T-helper 2 cell (primary cell): ENCODE measurements around the gene NEK7.
"Not testable (repeated sequence)": the region's sequence is repeated elsewhere in the genome, so short reads cannot be mapped to it uniquely, and the experiment has no call there.

Experiments used
- DNase-seq, 5 experiments: peaks; one replicate each; pipeline versions ENCODE4 v3.0.0 to v3.0.0-alpha.2; 2012 to 2022

NEK7 gene

GRCh38 chr1:198297281-198297680, 140.5 kb downstream of the NEK7 start:
- DNase-seq, result no peak

GRCh38 chr1:198298640-198299039, 141.8 kb downstream of the NEK7 start:
- no peak for DNase-seq

GRCh38 chr1:198300451-198300850, 143.7 kb downstream of the NEK7 start:
- no peak for DNase-seq

GRCh38 chr1:198304431-198304830, 147.6 kb downstream of the NEK7 start:
- no peak for DNase-seq

- not testable (repeated sequence) for DNase-seq
Measured at GRCh38 chr1:198314817-198315216, 158.0 kb downstream of the NEK7 start.

- not testable (repeated sequence) for DNase-seq
Measured at GRCh38 chr1:198315331-198315730, 158.5 kb downstream of the NEK7 start.

GRCh38 chr1:198316546-198317100, 159.8 kb downstream of the NEK7 start:
- DNase-seq, result no peak

GRCh38 chr1:198318085-198318484, 161.3 kb downstream of the NEK7 start:
- DNase-seq, result no peak

GRCh38 chr1:198320759-198321158, 164.0 kb downstream of the NEK7 start:
- no peak for DNase-seq

GRCh38 chr1:198326232-198326631, 169.4 kb downstream of the NEK7 start:
- DNase-seq, result no peak

GRCh38 chr1:198326915-198327314, 170.1 kb downstream of the NEK7 start:
- DNase-seq, result no peak

GRCh38 chr1:198328458-198329032, 171.7 kb downstream of the NEK7 start:
- DNase-seq, result no peak

- no peak for DNase-seq
Measured at GRCh38 chr1:198330982-198331615, 174.3 kb downstream of the NEK7 start.

GRCh38 chr1:198333744-198334143, 176.9 kb downstream of the NEK7 start:
- DNase-seq, result no peak

GRCh38 chr1:198335663-198336062, 178.9 kb downstream of the NEK7 start:
- no peak for DNase-seq

GRCh38 chr1:198337886-198338285, 181.1 kb downstream of the NEK7 start:
- no peak for DNase-seq

- DNase-seq, result no peak
Measured at GRCh38 chr1:198340139-198340538, 183.3 kb downstream of the NEK7 start.

GRCh38 chr1:198346178-198346577, 189.4 kb downstream of the NEK7 start:
- DNase-seq, result no peak

GRCh38 chr1:198350456-198350855, 193.7 kb downstream of the NEK7 start:
- DNase-seq, result no peak

- peak in 1 of 5 experiments; percentile 85 for DNase-seq
Measured at GRCh38 chr1:198352975-198353695, 196.3 kb downstream of the NEK7 start.

- peak in 1 of 5 experiments; percentile 41 for DNase-seq
Measured at GRCh38 chr1:198357937-198358336, 201.1 kb downstream of the NEK7 start.

GRCh38 chr1:198359024-198359653, 202.3 kb downstream of the NEK7 start:
- DNase-seq, result peak in 1 of 5 experiments; percentile 58

GRCh38 chr1:198360208-198360729, 203.5 kb downstream of the NEK7 start:
- no peak for DNase-seq
